A549 (cell line): ENCODE data around the gene PIP4K2A.

Source experiments
- ESRRA ChIP-seq: fragments of 150-350 bp; IDR thresholded peaks from 2 replicates; pipeline ENCODE4 v1.6.1; 2014; ENCODE audit warnings: mild to moderate bottlenecking, low read length, borderline replicate concordance
- FOSL2 ChIP-seq, 2 experiments: fragments of 450-650 bp in 1 of 2; fragments of >200 bp in 1 of 2; sonication (Bioruptor Twin) in 1 of 2; formaldehyde crosslinking; IDR thresholded peaks; 2 replicates each; pipeline versions ENCODE4 v1.5.0 to v1.6.1; 2016 to 2020; ENCODE audit warnings: mild to moderate bottlenecking in 1 of 2, moderate library complexity in 1 of 2
- MYC ChIP-seq: IDR thresholded peaks from 2 replicates; pipeline ENCODE4 v1.6.1; 2012; ENCODE audit warnings: mild to moderate bottlenecking, inconsistent platforms, low read length, improper control_type of control experiment, borderline replicate concordance
- POLR2A ChIP-seq: IDR thresholded peaks from 2 replicates; pipeline ENCODE4 v1.6.1; 2012; ENCODE audit warnings: mild to moderate bottlenecking, low read length
- POLR2AphosphoS2 ChIP-seq: conservative IDR thresholded peaks from 2 replicates; pipeline ENCODE4 v1.6.1; 2012; ENCODE audit warnings: low read length, improper control_type of control experiment, inconsistent platforms
- RAD21 ChIP-seq, 2 experiments: fragments of >200 bp in 1 of 2; sonication (Bioruptor Twin) in 1 of 2; formaldehyde crosslinking in 1 of 2; IDR thresholded peaks in 1 of 2; conservative IDR thresholded peaks in 1 of 2; 2 replicates in 1 of 2; 3 replicates in 1 of 2; pipeline ENCODE4 v1.6.1; 2012 to 2018; ENCODE audit warnings: inconsistent platforms in 1 of 2
- SMC3 ChIP-seq: fragments of >200 bp; sonication (Bioruptor Twin); formaldehyde crosslinking; IDR thresholded peaks from 3 replicates; pipeline ENCODE4 v1.6.1; 2018; ENCODE audit warnings: inconsistent platforms
- TF ChIP-seq, protein P1 (sequence below): fragments of >200 bp; sonication (Bioruptor Twin); formaldehyde crosslinking; IDR thresholded peaks from 3 replicates; pipeline ENCODE4 v1.5.1; 2016
- TF ChIP-seq, protein P2 (sequence below): IDR thresholded peaks from 2 replicates; pipeline ENCODE4 v1.6.1; 2012
- TF ChIP-seq, protein P3 (sequence below): fragments of 150-350 bp; IDR thresholded peaks from 2 replicates; pipeline ENCODE4 v1.6.1; 2014; ENCODE audit warnings: low read depth, mild to moderate bottlenecking, low read length
- TF ChIP-seq, protein P4 (sequence below): fragments of 200-600 bp; sonication (generic); IDR thresholded peaks from 2 replicates; pipeline ENCODE4 v1.6.1; 2016; ENCODE audit warnings: antibody characterized with exemption, mild to moderate bottlenecking, moderate library complexity

DNA sequence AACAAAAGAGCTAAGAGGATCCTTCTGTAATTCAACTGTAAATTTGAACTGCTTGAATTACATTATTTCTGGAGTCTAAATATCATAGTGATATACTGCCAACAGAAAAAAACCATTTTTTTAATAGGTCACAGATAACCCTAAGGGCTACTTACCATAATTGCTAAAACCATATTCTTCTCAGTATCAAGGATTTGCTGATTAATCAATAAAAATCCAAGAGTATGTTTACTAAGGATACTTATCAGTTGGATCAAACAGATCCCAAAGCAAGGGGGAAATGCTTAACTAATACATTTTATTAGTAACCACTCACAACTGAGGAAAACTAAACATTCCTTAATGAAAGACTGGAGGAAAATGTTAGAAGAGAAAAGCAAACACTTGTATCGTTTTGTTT, 166.0 kb downstream of the PIP4K2A start:
- TF ChIP-seq RAD21 (conservative IDR thresholded peaks at IDR 0.05 in 1 of 2, IDR thresholded peaks at IDR 0.05 in 1 of 2) (no peak), POLR2A (no peak), SMC3 (no peak), MYC (no peak), FOSL2 (IDR thresholded peaks at IDR 0.05) (no peak), FOSL2 (CRISPR knock-in tag; IDR thresholded peaks at IDR 0.05) (no peak), POLR2AphosphoS2 (no peak), ESRRA (no peak)
- TF ChIP-seq, protein P1, sequence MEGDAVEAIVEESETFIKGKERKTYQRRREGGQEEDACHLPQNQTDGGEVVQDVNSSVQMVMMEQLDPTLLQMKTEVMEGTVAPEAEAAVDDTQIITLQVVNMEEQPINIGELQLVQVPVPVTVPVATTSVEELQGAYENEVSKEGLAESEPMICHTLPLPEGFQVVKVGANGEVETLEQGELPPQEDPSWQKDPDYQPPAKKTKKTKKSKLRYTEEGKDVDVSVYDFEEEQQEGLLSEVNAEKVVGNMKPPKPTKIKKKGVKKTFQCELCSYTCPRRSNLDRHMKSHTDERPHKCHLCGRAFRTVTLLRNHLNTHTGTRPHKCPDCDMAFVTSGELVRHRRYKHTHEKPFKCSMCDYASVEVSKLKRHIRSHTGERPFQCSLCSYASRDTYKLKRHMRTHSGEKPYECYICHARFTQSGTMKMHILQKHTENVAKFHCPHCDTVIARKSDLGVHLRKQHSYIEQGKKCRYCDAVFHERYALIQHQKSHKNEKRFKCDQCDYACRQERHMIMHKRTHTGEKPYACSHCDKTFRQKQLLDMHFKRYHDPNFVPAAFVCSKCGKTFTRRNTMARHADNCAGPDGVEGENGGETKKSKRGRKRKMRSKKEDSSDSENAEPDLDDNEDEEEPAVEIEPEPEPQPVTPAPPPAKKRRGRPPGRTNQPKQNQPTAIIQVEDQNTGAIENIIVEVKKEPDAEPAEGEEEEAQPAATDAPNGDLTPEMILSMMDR, result no peak
- TF ChIP-seq, protein P2, sequence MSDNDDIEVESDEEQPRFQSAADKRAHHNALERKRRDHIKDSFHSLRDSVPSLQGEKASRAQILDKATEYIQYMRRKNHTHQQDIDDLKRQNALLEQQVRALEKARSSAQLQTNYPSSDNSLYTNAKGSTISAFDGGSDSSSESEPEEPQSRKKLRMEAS, result no peak
- TF ChIP-seq, protein P3, sequence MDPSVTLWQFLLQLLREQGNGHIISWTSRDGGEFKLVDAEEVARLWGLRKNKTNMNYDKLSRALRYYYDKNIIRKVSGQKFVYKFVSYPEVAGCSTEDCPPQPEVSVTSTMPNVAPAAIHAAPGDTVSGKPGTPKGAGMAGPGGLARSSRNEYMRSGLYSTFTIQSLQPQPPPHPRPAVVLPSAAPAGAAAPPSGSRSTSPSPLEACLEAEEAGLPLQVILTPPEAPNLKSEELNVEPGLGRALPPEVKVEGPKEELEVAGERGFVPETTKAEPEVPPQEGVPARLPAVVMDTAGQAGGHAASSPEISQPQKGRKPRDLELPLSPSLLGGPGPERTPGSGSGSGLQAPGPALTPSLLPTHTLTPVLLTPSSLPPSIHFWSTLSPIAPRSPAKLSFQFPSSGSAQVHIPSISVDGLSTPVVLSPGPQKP, result no peak
- TF ChIP-seq, protein P4, sequence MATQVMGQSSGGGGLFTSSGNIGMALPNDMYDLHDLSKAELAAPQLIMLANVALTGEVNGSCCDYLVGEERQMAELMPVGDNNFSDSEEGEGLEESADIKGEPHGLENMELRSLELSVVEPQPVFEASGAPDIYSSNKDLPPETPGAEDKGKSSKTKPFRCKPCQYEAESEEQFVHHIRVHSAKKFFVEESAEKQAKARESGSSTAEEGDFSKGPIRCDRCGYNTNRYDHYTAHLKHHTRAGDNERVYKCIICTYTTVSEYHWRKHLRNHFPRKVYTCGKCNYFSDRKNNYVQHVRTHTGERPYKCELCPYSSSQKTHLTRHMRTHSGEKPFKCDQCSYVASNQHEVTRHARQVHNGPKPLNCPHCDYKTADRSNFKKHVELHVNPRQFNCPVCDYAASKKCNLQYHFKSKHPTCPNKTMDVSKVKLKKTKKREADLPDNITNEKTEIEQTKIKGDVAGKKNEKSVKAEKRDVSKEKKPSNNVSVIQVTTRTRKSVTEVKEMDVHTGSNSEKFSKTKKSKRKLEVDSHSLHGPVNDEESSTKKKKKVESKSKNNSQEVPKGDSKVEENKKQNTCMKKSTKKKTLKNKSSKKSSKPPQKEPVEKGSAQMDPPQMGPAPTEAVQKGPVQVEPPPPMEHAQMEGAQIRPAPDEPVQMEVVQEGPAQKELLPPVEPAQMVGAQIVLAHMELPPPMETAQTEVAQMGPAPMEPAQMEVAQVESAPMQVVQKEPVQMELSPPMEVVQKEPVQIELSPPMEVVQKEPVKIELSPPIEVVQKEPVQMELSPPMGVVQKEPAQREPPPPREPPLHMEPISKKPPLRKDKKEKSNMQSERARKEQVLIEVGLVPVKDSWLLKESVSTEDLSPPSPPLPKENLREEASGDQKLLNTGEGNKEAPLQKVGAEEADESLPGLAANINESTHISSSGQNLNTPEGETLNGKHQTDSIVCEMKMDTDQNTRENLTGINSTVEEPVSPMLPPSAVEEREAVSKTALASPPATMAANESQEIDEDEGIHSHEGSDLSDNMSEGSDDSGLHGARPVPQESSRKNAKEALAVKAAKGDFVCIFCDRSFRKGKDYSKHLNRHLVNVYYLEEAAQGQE, result no peak
